ENCODE data around the gene PHTF2. TPM values are rescaled to one million over a fixed set of nuclear protein-coding genes. Genes with fewer than 3 reads are reported as not detected.
"Not testable (repeated sequence)": the region's sequence is repeated elsewhere in the genome, so short reads cannot be mapped to it uniquely, and the experiment has no call there.

Gene PHTF2
- total RNA-seq, 1 donor from 2014 or later = 22.1 TPM

- H3K27me3 ChIP-seq (ENCODE audit: low read depth) = no peaks in the 10 kb centered on the region
- no peaks in the 10 kb centered on the region for H3K36me3 ChIP-seq
- no peak overlapping the region for H3K27ac ChIP-seq (replicated peaks)
- intact Hi-C loops (cut with micrococcal nuclease) = no loop called here
- no peak for TF ChIP-seq CTCF (IDR thresholded peaks at IDR 0.05; ENCODE audit: borderline replicate concordance)
- H3K9me3 ChIP-seq (replicated peaks) = peaks cover 3% of the 10 kb centered on the region
- no peak for DNase-seq
- H3K4me3 ChIP-seq = no peak overlapping the region
- H3K4me1 ChIP-seq = no peaks in the 10 kb centered on the region
Observed at GRCh38 chr7:77989981-77990566, 191.5 kb downstream of the PHTF2 start.

DNA sequence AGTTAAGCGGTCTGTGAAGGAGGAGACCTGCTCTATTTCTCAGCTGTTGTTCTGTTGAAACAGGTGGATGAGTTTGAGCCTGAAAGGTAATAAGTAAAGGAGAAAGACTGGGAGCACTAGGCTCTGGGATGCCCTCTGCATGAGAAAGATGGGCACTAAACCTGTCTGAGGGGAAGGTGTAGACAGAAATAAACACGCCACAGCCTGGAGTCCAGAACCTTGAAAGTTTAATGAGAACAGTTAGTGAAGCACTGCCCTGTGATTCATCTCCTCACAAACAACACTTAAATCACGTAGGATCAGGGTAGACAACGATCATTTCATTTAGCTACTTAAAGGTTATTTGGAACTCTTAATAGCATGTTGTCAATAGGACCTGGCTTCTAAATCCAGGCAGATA is 193.1 kb downstream of the PHTF2 start:
- intact Hi-C loops (cut with micrococcal nuclease) = no loop called here
- no peak for TF ChIP-seq CTCF (IDR thresholded peaks at IDR 0.05; ENCODE audit: borderline replicate concordance)

DNA sequence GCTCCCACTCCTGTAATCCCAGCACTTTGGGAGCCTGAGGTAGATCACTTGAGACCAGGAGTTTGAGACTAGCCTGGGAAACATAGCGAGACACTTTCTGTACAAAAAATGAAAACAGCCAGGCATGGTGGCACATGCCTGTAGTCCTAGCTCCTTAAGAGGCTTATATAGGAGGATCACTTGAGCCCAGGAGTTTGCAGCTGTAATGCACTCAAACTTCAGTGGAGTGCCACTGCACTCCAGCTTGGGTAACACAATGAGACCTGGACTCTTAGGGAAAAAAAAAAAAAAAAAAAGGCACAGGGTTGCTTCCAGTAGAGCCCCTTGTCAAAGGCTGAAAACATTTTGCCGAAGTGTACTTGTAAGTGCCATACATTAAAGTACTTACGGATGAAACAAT is 195.3 kb downstream of the PHTF2 start:
- Histone ChIP-seq H3K36me3 (no peaks in the 10 kb centered on the region), H3K27ac (replicated peaks) (no peak overlapping the region), H3K4me3 (no peak overlapping the region), H3K9me3 (replicated peaks) (no peaks in the 10 kb centered on the region), H3K4me1 (no peaks in the 10 kb centered on the region), H3K27me3 (ENCODE audit: low read depth) (no peaks in the 10 kb centered on the region)
- DNase-seq = no peak
- intact Hi-C loops (cut with micrococcal nuclease) = no loop called here
- TF ChIP-seq CTCF (IDR thresholded peaks at IDR 0.05; ENCODE audit: borderline replicate concordance) = no peak

More for the DNA sequence above, 193.1 kb downstream of the PHTF2 start:
- Histone ChIP-seq H3K4me3 (no peak overlapping the region), H3K27ac (replicated peaks) (no peak overlapping the region), H3K9me3 (replicated peaks) (peaks cover 3% of the 10 kb centered on the region), H3K27me3 (ENCODE audit: low read depth) (no peaks in the 10 kb centered on the region), H3K4me1 (no peaks in the 10 kb centered on the region), H3K36me3 (no peaks in the 10 kb centered on the region)
- no peak for DNase-seq

- intact Hi-C loops (cut with micrococcal nuclease) = no loop called here
- Histone ChIP-seq H3K9me3 (replicated peaks) (no peaks in the 10 kb centered on the region), H3K4me3 (no peak overlapping the region), H3K4me1 (no peaks in the 10 kb centered on the region), H3K36me3 (no peaks in the 10 kb centered on the region), H3K27ac (replicated peaks) (no peak overlapping the region), H3K27me3 (ENCODE audit: low read depth) (no peaks in the 10 kb centered on the region)
- TF ChIP-seq CTCF (IDR thresholded peaks at IDR 0.05; ENCODE audit: borderline replicate concordance) = no peak
- DNase-seq = no peak
Observed at GRCh38 chr7:77995717-77996116, 197.1 kb downstream of the PHTF2 start.

- H3K9me3 ChIP-seq (replicated peaks); H3K4me1 ChIP-seq; DNase-seq; H3K27me3 ChIP-seq (ENCODE audit: low read depth); H3K36me3 ChIP-seq; H3K27ac ChIP-seq (replicated peaks); H3K4me3 ChIP-seq; intact Hi-C loops (cut with micrococcal nuclease): not testable (repeated sequence)
Observed at GRCh38 chr7:77999168-77999567, 200.6 kb downstream of the PHTF2 start.

GRCh38 chr7:78002021-78002420 is 203.4 kb downstream of the PHTF2 start:
- intact Hi-C loops (cut with micrococcal nuclease) = no loop called here
- Histone ChIP-seq H3K27ac (replicated peaks) (no peak overlapping the region), H3K36me3 (no peaks in the 10 kb centered on the region), H3K9me3 (replicated peaks) (no peaks in the 10 kb centered on the region), H3K4me3 (no peak overlapping the region), H3K27me3 (ENCODE audit: low read depth) (no peaks in the 10 kb centered on the region), H3K4me1 (no peaks in the 10 kb centered on the region)
- no peak for DNase-seq
- TF ChIP-seq CTCF (IDR thresholded peaks at IDR 0.05; ENCODE audit: borderline replicate concordance) = no peak

All from left ventricle myocardium inferior (tissue), 1 donor.